ENCODE measurements around the gene BIRC6. TPM values are rescaled to one million over a fixed set of nuclear protein-coding genes. Genes with fewer than 3 reads are reported as not detected.

The BIRC6 gene
- total RNA-seq, 3 donors from 2014 or later (not counting 1 experiment from before 2014, with no cell fraction given): 190 to 225 (median 224) TPM

DNA sequence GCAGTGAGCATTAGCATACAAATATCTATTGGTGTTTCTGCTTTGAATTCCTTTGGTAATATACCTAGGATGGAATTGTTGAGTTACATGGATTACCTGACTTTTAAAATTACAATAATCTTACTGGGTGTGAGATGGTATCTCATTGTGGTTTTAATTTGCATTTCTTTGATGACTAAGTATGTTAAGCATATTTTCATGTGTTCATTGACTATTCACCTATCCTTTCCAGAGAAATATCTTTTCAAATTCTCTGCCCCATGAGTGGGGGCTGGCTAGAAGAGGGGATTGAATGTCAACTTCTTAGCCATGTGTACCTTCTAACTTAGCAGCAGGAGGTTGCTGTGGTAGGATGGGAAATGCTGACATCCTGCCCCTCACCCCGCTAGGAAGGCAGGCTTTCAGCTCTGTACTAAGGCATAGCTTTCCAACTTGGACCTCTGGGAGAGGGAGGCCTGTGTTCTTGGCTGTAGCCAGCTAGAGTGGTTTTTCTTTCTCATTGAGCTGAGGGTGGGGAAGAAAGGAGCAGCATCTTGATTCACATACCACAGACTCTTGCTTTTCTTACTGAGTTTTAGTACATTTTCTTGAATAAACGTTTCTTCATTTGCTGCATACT, 207.7 kb downstream of the BIRC6 start:
- no peaks in the 10 kb centered on the region for H3K36me3 Mint-ChIP-seq
- TF ChIP-seq, protein P1, sequence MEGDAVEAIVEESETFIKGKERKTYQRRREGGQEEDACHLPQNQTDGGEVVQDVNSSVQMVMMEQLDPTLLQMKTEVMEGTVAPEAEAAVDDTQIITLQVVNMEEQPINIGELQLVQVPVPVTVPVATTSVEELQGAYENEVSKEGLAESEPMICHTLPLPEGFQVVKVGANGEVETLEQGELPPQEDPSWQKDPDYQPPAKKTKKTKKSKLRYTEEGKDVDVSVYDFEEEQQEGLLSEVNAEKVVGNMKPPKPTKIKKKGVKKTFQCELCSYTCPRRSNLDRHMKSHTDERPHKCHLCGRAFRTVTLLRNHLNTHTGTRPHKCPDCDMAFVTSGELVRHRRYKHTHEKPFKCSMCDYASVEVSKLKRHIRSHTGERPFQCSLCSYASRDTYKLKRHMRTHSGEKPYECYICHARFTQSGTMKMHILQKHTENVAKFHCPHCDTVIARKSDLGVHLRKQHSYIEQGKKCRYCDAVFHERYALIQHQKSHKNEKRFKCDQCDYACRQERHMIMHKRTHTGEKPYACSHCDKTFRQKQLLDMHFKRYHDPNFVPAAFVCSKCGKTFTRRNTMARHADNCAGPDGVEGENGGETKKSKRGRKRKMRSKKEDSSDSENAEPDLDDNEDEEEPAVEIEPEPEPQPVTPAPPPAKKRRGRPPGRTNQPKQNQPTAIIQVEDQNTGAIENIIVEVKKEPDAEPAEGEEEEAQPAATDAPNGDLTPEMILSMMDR (IDR thresholded peaks at IDR 0.05): no peak
- H3K4me3 ChIP-seq (ENCODE audit: low read length): no peak overlapping the region
- H3K9me3 Mint-ChIP-seq: peaks cover 0 to 2% of the 10 kb centered on the region in 2 donors
- peaks cover 8% of the 10 kb centered on the region for H3K36me3 ChIP-seq (ENCODE audit: control insufficient read depth, insufficient read depth, low read length)
- H3K4me1 ChIP-seq (ENCODE audit: control insufficient read depth, insufficient read depth, low read length): no peaks in the 10 kb centered on the region
- intact Hi-C loops (cut with micrococcal nuclease): no loop called here
- H3K4me3 Mint-ChIP-seq: no peak overlapping the region
- no peak overlapping the region for H3K27ac ChIP-seq (ENCODE audit: low read length)
- H3K27me3 Mint-ChIP-seq (ENCODE audit: low read depth in 2 of 2): no peaks in the 10 kb centered on the region
- no peaks in the 10 kb centered on the region for H3K27me3 ChIP-seq (ENCODE audit: control insufficient read depth, insufficient read depth, low read length)
- no peak for DNase-seq
- peaks cover 0 to 9% of the 10 kb centered on the region in 2 donors for H3K4me1 Mint-ChIP-seq
- 100% methylated on average over 1 of the region's 2 CpGs for WGBS (ENCODE audit: insufficient coverage)
- peak overlapping the region in 1 of 2 donors; percentile 12 for H3K27ac Mint-ChIP-seq
- no peak for ATAC-seq
- peaks cover 4% of the 10 kb centered on the region for H3K9me3 ChIP-seq (ENCODE audit: control insufficient read depth, insufficient read depth, low read length)

- no peaks in the 10 kb centered on the region for H3K4me1 ChIP-seq (ENCODE audit: control insufficient read depth, insufficient read depth, low read length)
These were observed 209.1 kb downstream of the BIRC6 start for GRCh38 chr2:32565902-32566301.

DNA sequence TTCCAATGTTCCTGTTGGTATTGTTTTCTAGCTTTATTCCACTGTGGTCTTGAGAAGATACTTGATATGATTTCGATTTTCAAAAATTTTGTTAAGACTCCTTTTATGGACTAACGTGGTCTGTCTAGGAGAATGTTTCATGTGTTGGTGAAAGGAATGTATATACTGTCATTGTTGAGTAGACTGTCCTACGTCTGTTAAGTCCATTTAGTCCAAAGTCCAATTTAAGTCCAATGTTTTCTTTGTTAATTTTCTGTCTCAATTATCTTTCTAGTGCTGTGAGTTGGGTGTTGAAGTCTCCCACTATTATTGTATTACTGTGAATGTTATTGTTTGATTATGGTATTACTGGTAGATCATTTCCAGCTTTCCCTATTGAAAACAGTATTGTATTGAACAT, 215.2 kb downstream of the BIRC6 start:
- Mint-ChIP-seq H3K4me1 (peaks cover 25 to 31% of the 10 kb centered on the region in 2 donors), H3K27me3 (ENCODE audit: low read depth in 2 of 2) (no peaks in the 10 kb centered on the region), H3K4me3 (no peak overlapping the region), H3K36me3 (no peaks in the 10 kb centered on the region), H3K27ac (peak overlapping the region; percentile 54 to 62), H3K9me3 (no peaks in the 10 kb centered on the region)
- peaks cover 4% of the 10 kb centered on the region for H3K4me1 ChIP-seq (ENCODE audit: control insufficient read depth, insufficient read depth, low read length)
- TF ChIP-seq, protein P1 (IDR thresholded peaks at IDR 0.05): no peak
- DNase-seq (no peak), ATAC-seq (no peak)
- H3K27ac ChIP-seq (ENCODE audit: low read length): no peak overlapping the region
- 96% methylated on average over 3 of the region's 3 CpGs for WGBS (ENCODE audit: insufficient coverage)
- no peaks in the 10 kb centered on the region for H3K27me3 ChIP-seq (ENCODE audit: control insufficient read depth, insufficient read depth, low read length)
- H3K4me3 ChIP-seq (ENCODE audit: low read length): no peak overlapping the region
- H3K9me3 ChIP-seq (ENCODE audit: control insufficient read depth, insufficient read depth, low read length): no peaks in the 10 kb centered on the region
- peaks cover 16% of the 10 kb centered on the region for H3K36me3 ChIP-seq (ENCODE audit: control insufficient read depth, insufficient read depth, low read length)
- intact Hi-C loops (cut with micrococcal nuclease): no loop called here

More at GRCh38 chr2:32565902-32566301, 209.1 kb downstream of the BIRC6 start:
- ATAC-seq: no peak
- no peak for DNase-seq
- H3K36me3 Mint-ChIP-seq: no peaks in the 10 kb centered on the region
- H3K4me1 Mint-ChIP-seq: peaks cover 1 to 9% of the 10 kb centered on the region in 2 donors
- intact Hi-C loops (cut with micrococcal nuclease): no loop called here
- no peak overlapping the region for H3K4me3 Mint-ChIP-seq
- peaks cover 0 to 2% of the 10 kb centered on the region in 2 donors for H3K9me3 Mint-ChIP-seq
- H3K27ac ChIP-seq (ENCODE audit: low read length): no peak overlapping the region
- H3K27ac Mint-ChIP-seq: no peak overlapping the region
- H3K9me3 ChIP-seq (ENCODE audit: control insufficient read depth, insufficient read depth, low read length): peaks cover 4% of the 10 kb centered on the region
- TF ChIP-seq, protein P1 (IDR thresholded peaks at IDR 0.05): no peak
- peaks cover 8% of the 10 kb centered on the region for H3K36me3 ChIP-seq (ENCODE audit: control insufficient read depth, insufficient read depth, low read length)
- H3K4me3 ChIP-seq (ENCODE audit: low read length): no peak overlapping the region
- no peaks in the 10 kb centered on the region for H3K27me3 ChIP-seq (ENCODE audit: control insufficient read depth, insufficient read depth, low read length)
- no CpG with 5 or more reads among the region's 1 CpG for WGBS (ENCODE audit: insufficient coverage)
- H3K27me3 Mint-ChIP-seq (ENCODE audit: low read depth in 2 of 2): no peaks in the 10 kb centered on the region

DNA sequence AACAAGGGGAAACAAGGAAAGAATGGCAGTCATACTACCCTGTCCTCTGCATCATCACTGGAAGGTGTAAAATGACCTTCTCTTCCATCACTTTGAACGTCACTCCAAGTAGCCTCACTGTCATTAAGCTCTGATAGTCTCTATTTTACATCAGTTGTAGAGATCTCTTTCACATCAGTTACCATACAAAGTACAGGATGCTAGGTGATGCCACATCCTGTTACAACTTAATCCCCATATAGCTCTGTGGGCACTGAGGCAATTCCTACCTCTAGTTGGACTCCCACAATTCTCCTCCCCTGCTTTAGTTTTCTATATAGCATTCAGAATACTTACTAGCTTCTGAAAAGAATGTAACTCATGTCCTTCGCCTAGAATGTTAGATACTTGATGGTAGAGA, 215.9 kb downstream of the BIRC6 start:
- Histone ChIP-seq H3K9me3 (ENCODE audit: control insufficient read depth, insufficient read depth, low read length) (no peaks in the 10 kb centered on the region), H3K36me3 (ENCODE audit: control insufficient read depth, insufficient read depth, low read length) (peaks cover 17% of the 10 kb centered on the region), H3K27me3 (ENCODE audit: control insufficient read depth, insufficient read depth, low read length) (no peaks in the 10 kb centered on the region), H3K27ac (ENCODE audit: low read length) (peak overlapping the region; percentile 1), H3K4me3 (ENCODE audit: low read length) (no peak overlapping the region), H3K4me1 (ENCODE audit: control insufficient read depth, insufficient read depth, low read length) (peaks cover 4% of the 10 kb centered on the region)
- TF ChIP-seq, protein P1 (IDR thresholded peaks at IDR 0.05): no peak
- peaks cover 25 to 31% of the 10 kb centered on the region in 2 donors for H3K4me1 Mint-ChIP-seq
- H3K9me3 Mint-ChIP-seq: no peaks in the 10 kb centered on the region
- WGBS (ENCODE audit: insufficient coverage): 41% methylated on average over 1 of the region's 2 CpGs
- no peaks in the 10 kb centered on the region for H3K36me3 Mint-ChIP-seq
- ATAC-seq: peak; percentile 31 to 64 (median 54)
- DNase-seq: peak in 1 of 2 donors; percentile 14
- peak overlapping the region; percentile 25 for H3K4me3 Mint-ChIP-seq
- intact Hi-C loops (cut with micrococcal nuclease): no loop called here
- peak overlapping the region; percentile 62 to 64 for H3K27ac Mint-ChIP-seq
- H3K27me3 Mint-ChIP-seq (ENCODE audit: low read depth in 2 of 2): no peaks in the 10 kb centered on the region

Data from natural killer cell (primary cell).